RWPE2 (cell line): ENCODE measurements around the gene NR2F1-AS1.

Experiments used
- ATAC-seq: fragments of 200-7000 bp; cut with Tn5 transposase; 3 replicates; pipeline ENCODE4 v1.9.1; 2021; ENCODE audit warnings: low read depth
- DNase-seq: peaks from one replicate; pipeline ENCODE4 v3.0.0-alpha.2; 2020; ENCODE audit warnings: low spot score
- H3K27ac ChIP-seq: fragments of 450-650 bp; 2 replicates; pipeline ENCODE4 v1.5.1; 2017; ENCODE audit warnings: mild to moderate bottlenecking; ENCODE audit not compliant: poor library complexity, severe bottlenecking
- H3K27me3 ChIP-seq: fragments of 250-450 bp; sonication (Bioruptor Pico); 2 replicates; pipeline ENCODE4 v1.5.1; 2021; ENCODE audit warnings: mild to moderate bottlenecking, moderate library complexity; ENCODE audit not compliant: insufficient read depth, poor library complexity, severe bottlenecking
- H3K36me3 ChIP-seq: fragments of 250-450 bp; sonication (Bioruptor Pico); 2 replicates; pipeline ENCODE4 v1.5.1; 2020; ENCODE audit warnings: low read depth, mild to moderate bottlenecking, moderate library complexity
- H3K4me1 ChIP-seq: fragments of 250-450 bp; sonication (Bioruptor Pico); 2 replicates; pipeline ENCODE4 v1.5.1; 2021; ENCODE audit warnings: mild to moderate bottlenecking, moderate library complexity; ENCODE audit not compliant: insufficient read depth, poor library complexity, severe bottlenecking
- H3K4me3 ChIP-seq: fragments of 250-450 bp; sonication (Bioruptor Pico); 2 replicates; pipeline ENCODE4 v1.5.1; 2021; ENCODE audit warnings: mild to moderate bottlenecking, moderate library complexity; ENCODE audit not compliant: severe bottlenecking
- H3K9me3 ChIP-seq: fragments of 250-450 bp; sonication (Bioruptor Pico); 2 replicates; pipeline ENCODE4 v1.5.1; 2021; ENCODE audit warnings: mild to moderate bottlenecking, moderate library complexity; ENCODE audit not compliant: severe bottlenecking
- TF ChIP-seq, protein P1 (sequence below): fragments of 450-650 bp; IDR thresholded peaks from one replicate; pipeline ENCODE4 v1.5.1; 2017; ENCODE audit warnings: mild to moderate bottlenecking, moderate library complexity; ENCODE audit not compliant: poor library complexity, severe bottlenecking

NR2F1-AS1 gene

GRCh38 chr5:93438124-93438523 lies 142.9 kb downstream of the NR2F1-AS1 start:
- TF ChIP-seq, protein P1, sequence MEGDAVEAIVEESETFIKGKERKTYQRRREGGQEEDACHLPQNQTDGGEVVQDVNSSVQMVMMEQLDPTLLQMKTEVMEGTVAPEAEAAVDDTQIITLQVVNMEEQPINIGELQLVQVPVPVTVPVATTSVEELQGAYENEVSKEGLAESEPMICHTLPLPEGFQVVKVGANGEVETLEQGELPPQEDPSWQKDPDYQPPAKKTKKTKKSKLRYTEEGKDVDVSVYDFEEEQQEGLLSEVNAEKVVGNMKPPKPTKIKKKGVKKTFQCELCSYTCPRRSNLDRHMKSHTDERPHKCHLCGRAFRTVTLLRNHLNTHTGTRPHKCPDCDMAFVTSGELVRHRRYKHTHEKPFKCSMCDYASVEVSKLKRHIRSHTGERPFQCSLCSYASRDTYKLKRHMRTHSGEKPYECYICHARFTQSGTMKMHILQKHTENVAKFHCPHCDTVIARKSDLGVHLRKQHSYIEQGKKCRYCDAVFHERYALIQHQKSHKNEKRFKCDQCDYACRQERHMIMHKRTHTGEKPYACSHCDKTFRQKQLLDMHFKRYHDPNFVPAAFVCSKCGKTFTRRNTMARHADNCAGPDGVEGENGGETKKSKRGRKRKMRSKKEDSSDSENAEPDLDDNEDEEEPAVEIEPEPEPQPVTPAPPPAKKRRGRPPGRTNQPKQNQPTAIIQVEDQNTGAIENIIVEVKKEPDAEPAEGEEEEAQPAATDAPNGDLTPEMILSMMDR: no peak
- H3K27ac ChIP-seq: no peak overlapping the region
- ATAC-seq (no peak), DNase-seq (no peak)
- H3K36me3 ChIP-seq: no peaks in the 10 kb centered on the region
- H3K27me3 ChIP-seq: no peaks in the 10 kb centered on the region
- H3K9me3 ChIP-seq: no peaks in the 10 kb centered on the region
- H3K4me3 ChIP-seq: no peak overlapping the region
- no peaks in the 10 kb centered on the region for H3K4me1 ChIP-seq

- no peaks in the 10 kb centered on the region for H3K9me3 ChIP-seq
- H3K27ac ChIP-seq: no peak overlapping the region
- no peak overlapping the region for H3K4me3 ChIP-seq
- H3K4me1 ChIP-seq: no peaks in the 10 kb centered on the region
- no peak for DNase-seq
- no peaks in the 10 kb centered on the region for H3K27me3 ChIP-seq
- TF ChIP-seq, protein P1: no peak
- no peaks in the 10 kb centered on the region for H3K36me3 ChIP-seq
- ATAC-seq: no peak
Measured at GRCh38 chr5:93436083-93436482, 144.9 kb downstream of the NR2F1-AS1 start.

DNA sequence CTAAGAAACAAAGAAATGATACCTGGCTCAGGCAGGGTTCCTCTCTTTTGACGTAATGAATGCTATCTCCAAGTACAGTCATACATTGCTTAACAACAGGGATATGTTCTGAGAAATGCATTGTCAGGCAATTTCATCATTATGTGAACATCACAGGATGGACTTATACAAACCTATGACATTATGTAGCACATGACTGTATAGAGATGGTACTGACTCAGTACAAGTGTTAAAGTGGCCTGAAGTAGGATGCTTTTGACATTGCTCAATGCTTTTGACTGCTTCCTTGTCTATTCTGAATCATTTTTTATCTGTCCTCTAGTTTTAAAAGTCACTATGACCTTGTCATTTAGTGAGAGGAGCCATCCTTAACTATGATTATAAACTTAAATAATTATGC lies 147.6 kb downstream of the NR2F1-AS1 start:
- no peaks in the 10 kb centered on the region for H3K36me3 ChIP-seq
- H3K27me3 ChIP-seq: no peaks in the 10 kb centered on the region
- no peaks in the 10 kb centered on the region for H3K4me1 ChIP-seq
- H3K4me3 ChIP-seq: no peak overlapping the region
- peak; percentile 94 for ATAC-seq
- H3K9me3 ChIP-seq: no peaks in the 10 kb centered on the region
- DNase-seq: no peak
- H3K27ac ChIP-seq: no peak overlapping the region
- TF ChIP-seq, protein P1: no peak

DNA sequence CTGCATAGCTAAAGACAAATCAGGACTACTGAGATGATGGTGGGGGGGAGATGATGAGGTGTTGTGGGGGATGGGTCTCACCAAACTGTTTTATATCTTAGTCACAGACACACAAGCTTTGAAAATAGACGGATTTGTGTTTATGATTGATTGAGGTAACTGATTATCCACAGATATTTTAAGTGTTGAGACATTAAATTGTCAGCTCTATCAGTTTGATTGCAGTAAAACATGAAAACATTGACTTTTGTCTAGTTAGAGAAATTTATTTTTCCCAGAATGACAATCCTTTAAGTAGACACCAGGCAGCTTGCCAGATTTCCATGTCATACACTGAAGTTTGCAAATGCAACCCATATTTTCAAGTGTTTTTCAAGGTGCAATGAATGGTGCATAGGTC lies 149.8 kb downstream of the NR2F1-AS1 start:
- H3K4me1 ChIP-seq: no peaks in the 10 kb centered on the region
- no peak overlapping the region for H3K27ac ChIP-seq
- no peaks in the 10 kb centered on the region for H3K27me3 ChIP-seq
- no peaks in the 10 kb centered on the region for H3K36me3 ChIP-seq
- TF ChIP-seq, protein P1: no peak
- no peak for ATAC-seq
- no peak for DNase-seq
- no peak overlapping the region for H3K4me3 ChIP-seq
- H3K9me3 ChIP-seq: no peaks in the 10 kb centered on the region

DNA sequence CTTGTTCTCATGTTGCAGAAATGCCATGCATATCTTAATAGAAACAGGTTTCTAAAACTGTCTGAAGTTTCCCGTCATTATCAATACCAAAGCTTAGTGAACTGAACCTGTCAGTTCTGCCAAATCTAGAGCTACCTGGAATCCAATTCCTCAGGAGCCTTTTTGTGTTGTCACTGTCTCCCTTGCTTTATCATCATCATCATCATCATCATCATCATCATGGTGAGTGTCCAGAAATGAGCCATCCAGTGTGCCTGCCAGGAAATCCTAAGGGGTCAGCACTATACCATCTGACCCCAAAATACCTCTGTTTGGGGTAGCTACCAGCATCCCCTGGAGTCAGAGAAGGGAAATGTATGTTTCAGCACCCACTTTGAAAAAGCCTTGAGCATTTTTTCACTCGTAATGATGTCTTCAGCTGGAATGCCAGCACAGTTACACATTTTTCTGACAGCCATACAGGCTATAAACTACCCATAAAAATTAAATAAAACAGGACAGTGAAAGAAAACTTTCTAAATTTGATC lies 150.3 kb downstream of the NR2F1-AS1 start:
- TF ChIP-seq, protein P1: no peak
- ATAC-seq (no peak), DNase-seq (no peak)
- no peaks in the 10 kb centered on the region for H3K27me3 ChIP-seq
- H3K4me3 ChIP-seq: no peak overlapping the region
- no peaks in the 10 kb centered on the region for H3K36me3 ChIP-seq
- no peaks in the 10 kb centered on the region for H3K9me3 ChIP-seq
- H3K4me1 ChIP-seq: no peaks in the 10 kb centered on the region
- no peak overlapping the region for H3K27ac ChIP-seq
